ENCODE results near the gene CRMP1. TPM values are rescaled to one million over a fixed set of nuclear protein-coding genes. Genes with fewer than 3 reads are reported as not detected.

Gene CRMP1
- total and polyA plus RNA-seq, 2 of the 4 experiments (the other 2 are of a cell fraction) = 4.1 to 7.4 TPM

GRCh38 chr4:5781691-5782090, 111.2 kb downstream of the CRMP1 start:
- Histone ChIP-seq H3K27me3 (ENCODE audit: control insufficient read depth, insufficient read depth, low read length) (no peaks in the 10 kb centered on the region), H3K4ac (ENCODE audit: low read depth, low read length) (no peak overlapping the region), H3K4me2 (ENCODE audit: low read depth, low read length) (no peak overlapping the region), H3K9me1 (ENCODE audit: insufficient read depth, low read length) (peaks cover 23% of the 10 kb centered on the region), H3K9ac (ENCODE audit: low read depth, low read length) (no peak overlapping the region), H3K36me3 (ENCODE audit: control insufficient read depth, insufficient read depth, low read length) (peaks cover 29% of the 10 kb centered on the region), H3K79me1 (ENCODE audit: low read depth in 1 of 2, low read length in 2 of 2) (peaks cover 19 to 36% of the 10 kb centered on the region in 2 experiments), H3K23ac (ENCODE audit: low read depth, low read length) (no peak overlapping the region), H2AFZ (replicated peaks; ENCODE audit: low read length, poor library complexity) (no peak overlapping the region), H3K27ac (ENCODE audit: insufficient read depth, low read length) (no peak overlapping the region), H3K4me1 (ENCODE audit: control insufficient read depth, insufficient read depth, low read length) (peaks cover 11% of the 10 kb centered on the region), H3K9me3 (ENCODE audit: control insufficient read depth, insufficient read depth, low read length) (0 out of 2 replicates have a peak, but pooled peaks cover 2% of the 10 kb centered on the region), H4K5ac (ENCODE audit: low read depth, low read length) (no peak overlapping the region), H2BK20ac (ENCODE audit: low read depth, low read length) (no peak overlapping the region), H2BK15ac (ENCODE audit: low read depth, low read length) (no peak overlapping the region), H2AK5ac (ENCODE audit: low read depth, low read length) (no peak overlapping the region), H2BK5ac (ENCODE audit: low read depth, low read length, poor library complexity, severe bottlenecking) (no peak overlapping the region), H4K20me1 (ENCODE audit: insufficient read depth, low read length) (no peaks in the 10 kb centered on the region; the same call in 1 of the 2 replicates), H2BK120ac (ENCODE audit: low read depth, low read length) (no peak overlapping the region), H2AK9ac (replicated peaks; ENCODE audit: low read depth, low read length, poor library complexity) (no peak overlapping the region), H4K8ac (ENCODE audit: low read depth in 2 of 2, low read length in 2 of 2) (no peak overlapping the region), H3K18ac (ENCODE audit: low read depth, low read length) (no peak overlapping the region), H3K4me3 (ENCODE audit: insufficient read depth, low read depth, low read length) (no peak overlapping the region), H3K56ac (ENCODE audit: extremely low read depth, insufficient read depth, low read length) (no peak overlapping the region), H3K14ac (replicated peaks; ENCODE audit: low read depth, low read length) (no peak overlapping the region), H4K91ac (ENCODE audit: insufficient read depth, low read depth, low read length) (no peak overlapping the region)
- dilution Hi-C loops (cut with HindIII; ENCODE audit: low sequenced_read_pairs, unreplicated experiment) = no loop called here
- in situ Hi-C loops (cut with MboI; ENCODE audit: low sequenced_read_pairs) = no loop called here
- TF ChIP-seq RFX5 (IDR thresholded peaks at IDR 0.05; ENCODE audit: low read depth, low read length) = no peak
- TF ChIP-seq RCOR1 (IDR thresholded peaks at IDR 0.05; ENCODE audit: insufficient replicate concordance, low read length) = no peak
- no peak for TF ChIP-seq MXI1 (IDR thresholded peaks at IDR 0.05; ENCODE audit: borderline replicate concordance, low read depth, low read length)
- no peak for TF ChIP-seq NFE2L2 (IDR thresholded peaks at IDR 0.05; ENCODE audit: low read depth, low read length)
- no TSS peak for BruUV-seq (replicated peaks)
- DNase-seq (no peak), ATAC-seq (ENCODE audit: low read depth) (no peak)
- ChIA-PET CTCF (no interaction called here), POLR2A (ENCODE audit: unreplicated experiment) (no interaction called here)
- WGBS, 2 experiments (ENCODE audit: extremely low coverage in 2 of 2, insufficient read length in 1 of 2) = no CpG with 5 or more reads among the region's 3 CpGs
- intact Hi-C loops (cut with micrococcal nuclease) = no loop called here
